HG03280 (cell line): ENCODE measurements around the gene ZSCAN10.
"Not testable (repeated sequence)": the region's sequence is repeated elsewhere in the genome, so short reads cannot be mapped to it uniquely, and the experiment has no call there.

Experiments used
- ATAC-seq: cut with Tn5 transposase; IDR thresholded peaks from one replicate; pipeline ENCODE4 v1.9.1; 2021; ENCODE audit warnings: mild to moderate bottlenecking, moderate library complexity; ENCODE audit not compliant: unreplicated experiment

ZSCAN10 gene

DNA sequence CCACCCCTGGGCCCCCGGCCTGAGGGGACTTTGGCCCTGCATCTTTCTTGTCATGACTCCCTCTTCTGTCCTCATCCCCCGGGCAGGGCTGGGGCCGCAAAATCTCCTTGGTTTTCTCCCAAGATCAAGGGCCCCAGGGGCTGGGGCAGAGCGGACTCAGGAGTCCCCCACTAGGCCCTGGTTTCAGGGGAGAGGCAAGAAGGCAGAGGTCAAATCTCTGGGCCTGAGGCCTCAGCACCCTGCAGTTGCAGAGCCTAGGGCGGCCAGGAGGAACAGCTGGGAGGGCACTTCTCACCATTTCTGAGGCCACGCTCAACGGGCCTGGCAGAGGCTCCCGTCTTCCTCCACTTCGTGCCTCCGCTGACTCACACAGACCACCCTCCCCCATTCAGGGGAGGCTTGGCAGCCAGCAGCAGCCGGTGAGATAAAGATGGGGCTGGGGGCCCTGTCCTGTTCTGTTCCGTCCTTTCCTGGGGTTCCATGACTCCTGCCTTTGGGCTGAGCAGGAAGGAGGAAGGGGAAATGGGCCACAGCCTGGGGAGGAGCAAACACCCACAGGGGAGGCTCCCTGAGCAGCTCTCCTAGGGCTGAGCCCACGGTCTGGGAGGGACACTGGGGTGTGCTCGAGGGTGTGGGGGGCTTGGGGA, 12.4 kb downstream of the ZSCAN10 start:
- no peak for ATAC-seq

DNA sequence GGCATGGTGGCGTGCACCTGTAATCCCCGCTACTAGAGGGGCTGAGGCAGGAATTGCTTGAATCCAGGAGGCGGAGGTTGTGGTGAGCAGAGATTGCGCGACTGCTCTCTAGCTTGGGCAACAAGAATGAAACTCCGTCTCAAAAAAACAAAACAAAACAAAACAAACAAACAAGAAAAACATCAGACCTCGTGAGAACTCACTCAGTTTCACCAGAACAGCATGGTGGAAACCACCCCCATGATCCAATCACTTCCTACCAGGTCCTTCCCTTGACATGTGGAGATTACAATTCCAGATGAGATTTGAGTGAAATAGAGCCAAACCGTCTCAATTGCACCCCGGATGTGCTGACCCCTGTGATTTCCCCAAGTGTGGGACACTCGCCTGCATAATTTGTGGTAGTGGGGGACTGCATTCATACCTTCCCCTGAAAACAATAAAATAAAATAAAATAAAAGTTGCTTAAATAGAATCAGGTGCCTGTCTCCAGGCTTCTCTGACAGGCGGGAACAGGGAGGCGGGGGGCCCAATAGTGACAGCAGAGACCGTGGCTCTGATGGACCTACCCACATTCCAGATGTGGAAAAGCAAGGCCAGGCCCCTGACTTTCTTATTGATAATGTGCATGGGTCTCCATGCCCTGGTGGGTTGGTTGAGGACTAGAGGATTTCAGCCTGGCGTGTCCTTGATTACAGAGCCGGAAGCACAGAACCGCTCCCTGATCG, 13.1 kb downstream of the ZSCAN10 start:
- ATAC-seq = no peak

DNA sequence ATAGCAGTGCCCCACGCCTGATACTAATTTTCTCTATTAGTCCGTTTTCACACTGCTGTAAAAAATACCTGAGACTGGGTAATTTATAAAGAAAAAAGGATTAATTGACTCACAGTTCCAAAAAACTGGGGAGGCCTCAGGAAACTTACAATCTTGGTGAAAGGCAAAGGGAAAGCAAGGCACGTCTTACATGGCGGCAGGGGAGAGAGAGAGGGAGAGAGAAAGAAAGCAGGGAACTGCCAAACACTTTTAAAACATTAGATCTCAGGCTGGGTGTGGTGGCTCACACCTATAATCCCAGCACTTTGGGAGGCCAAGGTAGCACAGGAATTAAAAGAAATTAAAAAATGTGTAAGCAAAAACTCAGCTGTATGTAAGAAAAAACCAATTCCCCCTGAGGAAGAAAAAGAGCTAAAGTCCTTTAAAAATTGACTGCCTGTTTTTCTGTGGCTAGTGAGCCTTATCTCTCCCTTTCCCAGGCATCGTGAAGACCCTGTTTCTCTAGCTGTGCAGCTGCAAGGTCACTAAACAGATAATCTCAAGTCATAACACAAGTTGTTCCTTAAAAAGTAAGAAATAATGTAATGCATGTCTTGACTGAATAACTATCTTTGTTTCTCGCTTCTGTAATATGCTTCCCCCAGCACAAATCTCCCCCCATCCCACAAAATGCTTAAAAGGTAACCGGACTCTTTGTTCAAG, 14.0 kb downstream of the ZSCAN10 start:
- ATAC-seq = no peak

DNA sequence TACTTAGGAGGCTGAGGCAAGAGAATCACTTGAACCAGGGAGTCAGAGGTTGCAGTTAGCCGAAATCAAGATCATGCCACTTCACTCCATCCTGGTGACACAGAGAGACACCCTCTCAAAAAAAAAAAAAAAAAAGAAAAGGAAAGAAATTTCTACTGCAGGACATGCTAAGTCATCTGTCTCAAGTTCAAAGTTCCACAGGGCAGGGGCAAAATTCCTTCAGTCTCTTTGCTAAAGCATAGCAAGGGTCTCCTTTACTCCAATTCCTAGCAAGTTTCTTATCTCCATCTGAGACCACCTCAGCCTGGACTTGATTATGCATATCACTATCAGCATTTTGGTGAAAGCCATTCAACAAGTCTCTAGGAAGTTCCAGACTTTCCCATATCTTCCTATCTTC, 14.6 kb downstream of the ZSCAN10 start:
- no peak for ATAC-seq

DNA sequence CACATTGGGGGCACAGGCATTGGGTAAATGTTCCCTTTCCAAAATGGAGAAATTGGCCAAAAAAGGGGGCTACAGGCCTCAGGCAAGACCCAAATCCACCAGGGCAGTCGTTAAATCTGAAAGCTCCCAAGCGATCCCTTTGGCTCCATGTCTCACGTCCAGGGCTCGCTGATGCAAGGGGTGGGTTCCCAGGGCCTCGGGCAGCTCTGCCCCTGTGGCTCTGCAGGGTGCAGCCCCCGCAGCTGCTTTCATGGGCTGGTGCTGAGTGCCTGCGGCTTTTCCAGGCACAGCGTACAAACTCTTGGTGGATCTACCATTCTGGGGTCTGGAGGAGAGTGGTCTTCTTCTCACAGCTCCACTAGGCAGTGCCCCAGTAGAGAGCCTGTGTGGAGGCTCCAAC, 15.7 kb downstream of the ZSCAN10 start:
- ATAC-seq = not testable (repeated sequence)

DNA sequence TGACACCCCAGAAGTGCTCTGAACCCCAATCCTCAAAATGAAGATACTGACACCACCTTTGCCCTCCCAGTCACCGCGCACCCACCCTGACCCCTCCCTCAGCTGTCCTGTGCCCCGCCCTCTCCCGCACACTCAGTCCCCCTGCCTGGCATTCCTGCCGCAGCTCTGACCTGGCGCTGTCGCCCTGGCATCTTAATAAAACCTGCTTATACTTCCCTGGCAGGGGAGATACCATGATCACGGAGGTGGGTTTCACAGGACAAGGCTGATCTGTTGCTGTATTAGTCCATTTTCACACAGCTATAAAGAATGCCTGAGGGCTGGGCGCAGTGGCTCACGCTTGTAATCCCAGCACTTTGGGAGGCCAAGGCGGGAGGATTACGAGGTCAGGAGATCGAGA, 17.1 kb downstream of the ZSCAN10 start:
- not testable (repeated sequence) for ATAC-seq

DNA sequence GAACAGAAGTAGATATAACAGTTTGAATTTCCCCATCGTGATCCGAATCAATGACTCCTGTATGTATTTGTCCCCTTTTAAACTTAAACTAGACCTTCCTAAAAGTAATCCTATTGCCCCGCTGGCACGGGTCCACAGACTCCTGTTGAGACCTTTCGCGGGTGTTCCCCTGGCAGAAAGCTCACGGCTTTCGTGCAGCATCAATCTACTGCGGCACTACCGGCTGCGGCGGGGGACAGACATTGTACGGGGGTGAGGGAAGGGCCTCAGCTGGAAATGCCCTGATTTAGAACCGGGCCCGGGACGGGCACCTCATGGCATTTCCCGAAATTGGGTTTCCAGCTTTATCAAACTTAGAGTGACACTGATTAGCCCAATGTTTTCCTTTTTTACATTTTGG, 19.1 kb downstream of the ZSCAN10 start:
- no peak for ATAC-seq

DNA sequence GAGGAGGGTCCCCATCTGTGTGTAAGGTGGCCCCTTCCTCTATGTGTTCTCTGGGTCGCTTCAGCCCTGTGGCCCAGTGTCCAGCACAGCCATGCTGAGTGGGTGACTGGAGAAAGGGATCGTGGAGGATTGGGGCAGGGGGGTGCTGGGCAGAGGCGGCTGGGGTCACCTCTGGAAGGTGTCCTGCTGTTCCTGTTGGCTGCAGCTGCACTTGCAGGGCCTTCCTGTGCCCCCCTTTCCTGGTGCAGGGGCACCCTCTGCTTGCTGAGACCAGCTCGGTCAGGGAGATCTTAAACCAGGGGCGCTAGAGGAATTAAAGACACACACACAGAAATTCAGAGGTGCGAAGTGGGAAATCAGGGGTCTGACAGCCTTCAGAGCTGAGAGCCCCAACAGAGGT, 22.5 kb downstream of the ZSCAN10 start:
- no peak for ATAC-seq

DNA sequence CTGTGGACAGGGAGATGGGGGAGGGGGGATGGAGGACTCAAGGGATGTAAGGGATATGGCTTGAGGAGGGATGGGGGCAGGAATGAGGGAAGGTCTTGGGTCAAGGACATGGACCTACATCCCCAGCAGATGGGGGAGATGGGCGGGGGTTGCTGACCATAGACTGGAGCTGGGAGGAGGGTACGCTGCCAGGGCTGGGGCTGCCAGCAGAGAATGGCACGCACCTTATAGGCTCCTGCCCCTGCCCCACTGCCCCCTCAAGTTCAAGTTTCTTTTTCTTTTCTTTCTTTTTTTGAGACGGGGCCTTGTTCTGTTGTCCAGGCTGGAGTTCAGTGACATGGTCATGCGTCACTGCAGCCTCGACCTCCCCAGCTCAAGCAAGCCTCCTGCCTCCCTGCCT, 23.1 kb downstream of the ZSCAN10 start:
- not testable (repeated sequence) for ATAC-seq

DNA sequence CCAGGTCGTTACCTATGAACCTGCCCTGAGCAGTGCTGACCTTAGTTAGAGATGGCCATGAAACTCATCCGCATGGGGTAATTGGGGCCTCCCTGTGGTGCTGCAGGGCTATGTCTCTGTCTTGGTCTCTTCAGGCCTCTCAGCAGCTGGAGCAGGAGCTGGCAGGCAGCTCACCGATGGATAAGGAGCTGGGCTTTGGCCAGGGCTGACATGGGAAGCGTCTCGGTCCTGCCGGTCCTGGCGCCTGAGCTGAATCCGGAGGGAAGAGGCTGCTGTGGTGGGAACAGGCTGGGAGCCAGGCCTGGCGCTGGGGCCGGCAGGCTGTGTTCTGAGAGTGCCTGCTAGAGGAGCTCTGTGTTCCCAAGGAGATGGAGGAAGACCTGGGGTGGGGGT, 23.6 kb downstream of the ZSCAN10 start:
- no peak for ATAC-seq

DNA sequence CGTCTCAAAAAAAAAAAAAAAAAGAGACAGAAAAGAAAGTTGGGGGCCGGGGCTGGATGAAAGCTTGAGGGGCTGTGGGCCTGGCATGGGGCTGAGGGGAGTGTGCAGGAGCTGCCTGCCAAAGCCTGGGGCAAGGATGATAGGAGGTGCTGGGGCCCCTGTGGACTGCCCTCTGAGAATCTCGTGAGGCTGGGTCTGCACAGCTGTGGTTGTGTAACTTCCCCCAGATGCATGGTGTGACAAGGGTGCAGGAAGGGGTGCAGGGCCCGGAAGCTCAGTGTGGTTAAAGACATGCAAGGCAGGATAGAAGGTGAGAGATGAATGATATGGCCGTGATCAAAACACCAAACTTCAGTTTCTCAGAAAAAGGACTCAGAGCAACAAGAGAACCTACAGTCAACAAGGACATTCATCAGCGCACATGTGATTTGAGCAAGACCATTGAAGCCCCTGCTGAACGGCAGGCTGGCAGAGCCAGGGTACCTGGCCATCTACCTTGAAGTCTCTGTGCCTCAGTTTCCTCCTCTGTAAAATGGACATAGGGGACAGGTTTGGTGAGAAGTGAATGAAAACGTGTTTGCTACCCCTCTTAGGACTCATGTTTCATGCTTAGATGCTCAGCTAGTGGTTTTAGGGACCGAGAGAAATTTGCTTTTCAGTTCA, 24.1 kb downstream of the ZSCAN10 start:
- no peak for ATAC-seq

DNA sequence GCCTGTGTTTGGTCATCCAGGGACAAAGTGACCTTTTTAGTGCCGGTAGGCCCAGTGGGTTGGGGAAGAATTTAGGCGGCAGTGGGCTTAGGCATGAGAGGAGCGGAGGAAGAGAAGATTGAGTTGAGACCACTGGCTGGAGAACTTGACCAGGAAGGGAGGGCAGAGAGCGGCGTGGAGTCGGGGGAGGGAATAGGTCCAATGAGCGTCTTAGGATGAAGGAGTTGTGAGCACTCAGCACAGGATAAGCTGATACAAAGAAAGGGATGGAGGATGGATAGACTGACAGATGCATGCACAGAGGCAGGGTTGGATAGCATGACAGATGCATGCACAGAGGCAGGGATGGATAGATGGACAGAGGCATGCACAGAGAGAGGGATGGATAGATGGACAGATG, 25.6 kb downstream of the ZSCAN10 start:
- ATAC-seq = no peak

DNA sequence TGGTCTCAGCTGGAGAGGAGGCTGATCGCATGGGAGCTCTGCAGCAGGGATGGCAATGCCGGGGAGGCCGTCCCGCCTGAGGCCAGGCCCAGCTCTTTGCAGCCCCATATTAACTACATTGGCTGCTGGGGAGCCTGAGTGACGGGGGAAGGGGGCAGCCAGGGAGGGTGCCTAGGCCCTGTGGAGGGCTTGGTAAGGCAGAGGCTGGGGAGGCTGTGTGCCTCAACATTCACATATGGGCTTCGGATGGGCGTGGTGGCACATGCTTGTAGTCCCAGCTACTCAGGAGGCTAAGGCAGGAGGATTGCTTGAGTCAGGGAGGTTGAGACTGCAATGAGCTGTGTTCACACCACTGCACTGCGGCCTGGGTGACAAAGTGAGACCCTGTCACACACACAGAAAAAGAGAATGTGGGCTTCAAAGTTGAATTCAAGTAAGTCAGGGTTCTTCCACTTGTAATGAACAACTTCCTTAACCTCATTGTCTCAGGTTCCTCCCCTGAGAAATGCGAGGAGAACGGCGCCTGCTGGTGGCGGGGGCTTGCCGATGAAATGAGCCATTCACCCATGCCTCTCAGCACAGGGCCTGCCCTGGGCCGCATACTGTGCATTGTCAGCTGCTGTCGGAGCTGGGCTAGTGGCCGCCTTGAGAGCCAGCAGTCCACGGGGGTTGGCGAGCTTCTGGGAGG, 26.4 kb downstream of the ZSCAN10 start:
- ATAC-seq = not testable (repeated sequence)

DNA sequence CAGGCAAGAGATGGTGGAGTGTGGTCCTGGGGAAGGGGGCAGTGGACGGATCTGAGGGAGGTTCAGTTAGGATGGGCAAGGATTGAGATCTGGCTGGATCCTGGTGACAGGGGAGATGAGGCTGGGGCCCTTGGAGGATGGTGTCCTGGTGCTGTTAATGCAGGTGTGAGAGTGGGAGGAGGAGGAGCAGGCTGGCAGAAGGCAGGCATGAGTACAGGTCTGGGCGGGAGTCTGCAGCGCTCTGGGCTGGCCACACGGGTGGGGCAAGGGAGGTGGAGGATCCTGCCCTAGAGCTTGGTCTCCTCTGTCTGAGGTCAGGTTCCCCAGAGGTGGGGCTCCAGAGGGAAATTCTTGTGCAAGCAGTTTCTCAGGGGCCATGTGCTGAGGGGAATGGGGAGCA, 26.9 kb downstream of the ZSCAN10 start:
- ATAC-seq = not testable (repeated sequence)

DNA sequence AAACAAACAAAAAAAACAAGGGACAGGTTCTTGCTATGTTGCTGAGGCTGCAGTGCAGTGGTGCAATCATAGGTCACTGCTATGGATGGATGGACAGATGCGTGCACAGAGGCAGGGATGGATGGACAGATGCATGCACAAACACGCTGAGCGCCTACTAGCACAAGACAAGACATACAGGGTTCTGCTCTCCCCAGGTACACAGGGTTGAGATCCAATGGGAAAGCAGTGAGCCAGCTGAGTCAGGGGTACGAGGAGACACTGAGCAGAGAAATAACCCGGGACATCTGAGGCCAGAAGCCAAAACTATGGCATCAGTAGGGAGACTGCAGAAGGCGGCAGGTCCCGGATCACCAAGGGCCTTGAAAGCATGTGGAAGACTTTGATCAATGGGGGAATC, 27.4 kb downstream of the ZSCAN10 start:
- no peak for ATAC-seq

DNA sequence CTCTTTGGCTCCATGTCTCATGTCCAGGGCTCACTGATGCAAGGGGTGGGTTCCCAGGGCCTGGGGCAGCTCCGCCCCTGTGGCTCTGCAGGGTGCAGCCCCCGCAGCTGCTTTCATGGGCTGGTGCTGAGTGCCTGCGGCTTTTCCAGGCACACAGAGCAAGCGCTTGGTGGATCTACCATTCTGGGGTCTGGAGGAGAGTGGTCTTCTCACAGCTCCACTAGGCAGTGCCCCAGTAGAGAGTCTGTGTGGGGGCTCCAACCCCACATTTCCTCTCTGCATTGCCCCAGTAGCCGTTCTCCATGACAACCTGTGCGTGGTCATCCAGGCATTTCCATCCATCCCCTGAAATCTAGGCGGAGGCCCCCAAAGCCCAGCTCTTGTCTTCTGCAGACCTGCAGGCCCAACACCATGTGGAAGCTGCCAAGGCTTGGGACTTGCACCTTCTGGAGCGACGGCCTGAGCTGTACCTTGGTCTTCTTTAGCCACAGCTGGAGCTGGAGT, 28.4 kb downstream of the ZSCAN10 start:
- ATAC-seq = no peak

DNA sequence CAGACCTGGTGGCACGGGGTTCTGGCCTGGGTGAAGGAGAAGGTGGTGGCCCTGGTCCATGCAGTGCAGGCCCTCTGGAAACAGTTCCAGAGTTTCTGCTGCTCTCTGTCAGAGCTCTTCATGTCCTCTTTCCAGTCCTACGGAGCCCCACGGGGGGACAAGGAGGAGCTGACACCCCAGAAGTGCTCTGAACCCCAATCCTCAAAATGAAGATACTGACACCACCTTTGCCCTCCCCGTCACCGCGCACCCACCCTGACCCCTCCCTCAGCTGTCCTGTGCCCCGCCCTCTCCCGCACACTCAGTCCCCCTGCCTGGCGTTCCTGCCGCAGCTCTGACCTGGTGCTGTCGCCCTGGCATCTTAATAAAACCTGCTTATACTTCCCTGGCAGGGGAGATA, 29.9 kb downstream of the ZSCAN10 start:
- ATAC-seq = not testable (repeated sequence)

DNA sequence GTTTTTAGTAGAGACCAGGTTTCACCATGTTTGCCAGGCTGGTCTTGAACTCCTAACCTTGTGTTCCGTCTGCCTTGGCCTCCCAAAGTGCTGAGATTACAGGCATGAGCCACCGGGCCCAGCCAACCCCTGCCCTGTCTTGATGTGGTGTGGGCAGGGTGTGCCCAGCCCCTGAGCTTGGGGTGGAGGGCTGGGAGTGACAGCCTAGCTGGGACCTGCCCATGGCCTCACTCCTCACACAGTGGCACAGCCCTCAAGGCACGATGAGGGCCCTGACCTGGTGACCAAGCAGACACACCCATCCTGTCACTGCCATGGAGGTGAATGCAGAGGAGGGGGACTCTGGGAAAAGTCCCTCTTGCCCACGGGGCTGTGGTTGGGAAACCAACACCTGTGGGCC, 30.6 kb downstream of the ZSCAN10 start:
- no peak for ATAC-seq

DNA sequence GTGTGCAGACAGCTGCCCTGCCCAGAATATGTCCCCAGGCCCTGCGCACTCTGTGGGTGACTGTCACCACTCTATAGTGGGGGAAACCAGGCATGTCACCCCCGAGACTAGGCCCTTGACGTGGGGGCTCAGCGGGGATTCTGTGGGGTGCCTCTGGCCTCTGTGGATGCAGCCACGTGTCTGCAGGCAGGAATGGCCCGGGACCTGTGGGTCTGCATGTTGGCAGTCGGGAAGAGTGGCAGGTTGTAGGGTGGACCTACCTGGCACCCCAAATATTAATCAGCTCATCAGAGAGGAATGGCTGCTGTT, 32.7 kb downstream of the ZSCAN10 start:
- no peak for ATAC-seq

DNA sequence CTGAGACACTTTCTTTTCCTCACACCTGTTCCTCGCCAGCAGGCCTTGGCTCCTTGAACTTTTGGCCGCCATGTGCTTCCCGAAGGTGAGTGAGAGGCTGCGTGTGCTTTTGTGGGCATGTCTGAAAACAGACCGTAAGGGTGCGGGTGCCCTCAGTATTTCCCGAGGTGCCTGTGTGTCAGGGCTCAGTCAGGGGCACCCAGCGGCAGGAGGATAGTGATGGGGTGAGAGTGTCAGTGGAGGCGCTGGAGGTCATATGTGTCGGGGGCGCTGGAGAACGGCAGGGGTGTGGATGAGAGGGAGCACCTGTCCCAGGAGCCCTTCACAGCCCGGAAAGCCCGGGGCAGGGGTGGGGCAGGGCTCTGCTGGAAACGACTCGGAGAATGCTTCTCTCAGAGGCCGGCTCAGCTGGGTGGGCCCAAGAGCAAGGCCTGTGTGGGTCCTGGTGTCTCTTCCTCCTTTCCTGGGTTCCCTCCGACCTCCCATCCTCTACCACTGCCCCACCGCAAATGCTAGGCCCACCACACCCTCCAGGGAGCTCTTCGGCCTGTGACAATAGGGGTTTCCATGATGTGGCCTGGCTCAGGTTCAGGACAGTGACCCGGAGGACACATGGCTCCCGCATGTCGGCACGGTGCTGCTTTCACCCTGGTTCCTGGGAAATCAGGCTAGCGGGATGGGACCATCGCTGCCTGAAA, 33.2 kb downstream of the ZSCAN10 start:
- no peak for ATAC-seq
